Non-pigmented ciliary epithelial cell (primary cell): ENCODE data around the gene ALG6.
A peak's percentile ranks its signal among the peaks of the same experiment; 100 is the strongest.
"Not testable (repeated sequence)": the region's sequence is repeated elsewhere in the genome, so short reads cannot be mapped to it uniquely, and the experiment has no call there.

Source experiments
- DNase-seq: peaks from one replicate; pipeline ENCODE4 v3.0.0-alpha.2; 2010; ENCODE audit warnings: low read depth

Gene ALG6

DNA sequence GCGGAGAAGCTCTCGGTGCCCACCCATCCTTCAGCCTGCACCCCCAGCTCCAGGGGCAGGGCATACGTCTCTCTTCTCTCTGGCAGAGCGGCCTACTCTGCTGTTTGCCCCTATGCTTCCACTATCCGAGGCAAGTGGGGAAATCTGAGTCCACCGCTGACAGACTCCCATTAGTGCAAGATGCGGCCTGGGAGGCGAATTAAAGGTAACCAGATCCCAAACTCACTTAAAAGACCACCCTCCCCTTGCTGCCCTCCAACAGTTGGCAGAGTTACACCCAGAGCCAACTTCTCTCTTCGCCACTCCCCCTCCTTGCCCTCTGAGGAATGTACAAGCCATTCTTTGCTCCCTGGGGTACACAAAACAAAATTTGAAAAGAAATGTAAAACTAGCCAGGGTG, 38.6 kb upstream of the ALG6 start:
- no peak for DNase-seq

DNA sequence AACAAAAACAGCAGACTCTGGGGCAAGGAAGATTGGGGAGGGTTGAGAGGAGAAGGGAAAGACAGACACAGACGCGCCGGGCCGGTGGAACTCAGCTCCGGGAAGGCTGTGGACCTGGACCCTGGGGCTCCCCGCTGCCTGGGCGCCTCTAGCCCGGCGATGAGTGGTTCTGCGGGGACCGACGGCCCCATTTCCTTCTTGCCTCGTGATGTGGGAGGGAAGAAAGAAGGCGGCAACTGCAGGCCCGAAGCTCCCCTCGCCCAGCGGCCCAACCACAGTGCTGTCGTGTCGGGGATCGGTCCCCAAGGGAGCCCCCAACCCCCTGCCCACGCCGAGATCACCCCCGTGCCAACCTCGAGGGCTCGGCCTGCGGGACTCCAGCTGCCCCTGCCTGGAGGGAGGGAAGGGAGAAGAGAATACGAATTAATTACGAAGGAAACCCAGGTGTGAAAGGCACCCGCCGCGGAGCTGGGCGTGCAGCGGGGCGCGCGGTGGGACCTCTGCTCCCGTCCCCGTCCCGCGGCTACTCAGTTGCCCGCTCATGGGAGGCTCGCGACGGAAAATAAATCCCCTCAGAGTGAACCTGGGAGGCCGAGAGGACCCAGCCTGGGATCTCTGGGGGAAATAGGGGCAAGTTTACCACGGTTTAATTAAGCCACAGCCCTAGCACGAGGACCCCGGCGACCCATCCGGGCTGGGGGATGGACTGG, 37.7 kb upstream of the ALG6 start:
- no peak for DNase-seq

DNA sequence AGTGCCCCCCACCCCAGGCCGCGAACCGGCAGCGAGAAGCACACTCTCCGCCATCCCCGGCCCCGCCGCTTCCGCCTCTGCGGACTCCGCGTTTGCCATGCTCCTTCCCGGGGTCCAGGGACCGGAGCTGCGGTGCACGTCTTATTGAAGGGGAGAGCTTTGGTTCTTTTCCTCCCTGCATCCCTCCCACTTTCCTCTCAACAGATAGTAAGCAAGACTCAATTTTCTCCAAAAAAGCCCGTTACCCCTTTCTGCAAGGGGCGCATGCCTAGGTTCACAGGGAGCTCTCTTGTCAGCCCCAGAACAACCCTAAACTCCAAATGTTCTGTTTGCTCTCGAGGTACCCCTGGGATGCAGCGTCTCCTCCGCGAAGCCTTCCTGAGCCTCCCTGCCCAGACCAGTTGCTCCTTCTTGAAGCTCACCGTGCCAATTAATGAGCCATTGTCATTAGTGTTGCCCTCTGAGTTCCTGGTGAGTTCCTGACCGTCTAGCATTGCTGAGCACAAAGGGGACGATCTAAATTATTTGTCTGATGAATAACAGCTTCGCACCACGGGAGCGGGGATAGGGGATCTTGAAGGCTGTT, 37.0 kb upstream of the ALG6 start:
- DNase-seq = no peak

DNA sequence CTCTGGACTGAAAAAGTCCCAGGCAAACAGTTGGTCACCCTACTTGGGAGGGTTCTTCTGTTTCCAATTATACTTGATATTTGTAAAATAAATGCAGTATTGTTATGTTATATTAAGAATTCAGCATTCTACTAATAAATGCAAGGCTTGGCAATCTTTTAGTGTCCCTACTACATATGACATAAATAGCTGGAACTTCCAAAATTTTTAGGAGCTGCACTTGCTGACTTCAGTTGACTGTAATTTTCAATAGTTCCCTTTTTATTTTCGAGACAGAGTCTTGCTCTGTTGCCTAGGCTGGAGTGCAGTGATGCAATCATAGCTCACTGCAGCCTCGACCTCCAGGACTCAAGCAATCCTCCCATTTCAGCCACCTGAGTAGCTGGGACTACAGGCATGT, 25.0 kb upstream of the ALG6 start:
- no peak for DNase-seq

DNA sequence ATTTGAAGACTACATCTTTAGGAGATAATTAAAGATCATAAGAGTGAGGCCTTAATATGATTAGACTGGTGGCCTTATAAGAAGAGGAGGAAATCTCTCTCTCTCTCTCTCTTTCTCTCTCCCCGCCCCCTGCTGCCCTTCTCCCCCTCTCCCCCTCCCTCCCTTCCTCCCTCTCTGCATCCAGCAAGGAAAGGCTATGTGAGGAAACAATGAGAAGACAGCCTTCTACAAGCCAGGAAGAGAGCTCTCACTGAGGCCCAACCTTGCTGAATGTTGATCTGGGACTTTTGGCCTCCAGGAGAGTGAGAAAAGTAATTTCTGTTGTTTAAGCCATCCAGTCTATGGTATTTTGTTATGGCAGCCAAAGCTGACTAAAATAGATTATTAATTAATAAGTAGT, 23.5 kb upstream of the ALG6 start:
- no peak for DNase-seq

DNA sequence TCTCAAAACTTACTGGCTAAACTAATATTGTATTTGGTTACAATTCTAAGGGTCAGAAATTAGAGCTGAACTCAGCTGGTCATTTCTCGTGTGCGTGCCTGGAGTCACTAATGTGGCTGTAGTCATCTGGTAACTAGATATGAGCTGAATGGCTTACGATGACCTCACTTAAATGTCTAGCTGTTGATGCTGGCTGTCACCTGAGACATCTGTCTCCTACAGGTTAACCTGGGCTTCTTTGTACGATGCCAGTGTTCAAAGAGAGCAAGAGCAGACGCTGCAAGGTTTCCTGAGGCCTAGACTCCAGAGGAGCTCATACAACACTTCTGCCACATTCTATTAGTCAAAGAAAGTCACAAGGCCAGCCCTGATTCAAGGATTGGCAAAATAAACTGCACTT, 17.1 kb upstream of the ALG6 start:
- DNase-seq = no peak

DNA sequence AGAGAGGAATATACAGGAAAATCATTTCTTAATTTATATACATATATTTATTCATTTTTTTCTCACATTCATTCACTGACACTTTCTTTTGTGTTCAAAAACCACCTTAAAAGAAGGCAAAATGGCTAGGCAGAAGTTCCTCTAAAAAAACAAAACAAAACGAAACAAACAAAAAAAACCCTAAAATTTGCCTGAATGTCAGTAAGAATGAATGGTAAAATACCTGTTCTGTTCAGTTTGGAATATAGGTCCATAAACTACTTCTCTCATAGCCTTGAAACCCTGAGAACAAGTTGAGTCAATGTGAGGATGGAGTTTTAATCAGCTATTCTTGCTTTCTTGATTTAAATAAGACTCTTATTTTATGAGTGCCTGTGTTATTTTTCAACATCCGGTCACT, 14.7 kb upstream of the ALG6 start:
- DNase-seq = no peak

DNA sequence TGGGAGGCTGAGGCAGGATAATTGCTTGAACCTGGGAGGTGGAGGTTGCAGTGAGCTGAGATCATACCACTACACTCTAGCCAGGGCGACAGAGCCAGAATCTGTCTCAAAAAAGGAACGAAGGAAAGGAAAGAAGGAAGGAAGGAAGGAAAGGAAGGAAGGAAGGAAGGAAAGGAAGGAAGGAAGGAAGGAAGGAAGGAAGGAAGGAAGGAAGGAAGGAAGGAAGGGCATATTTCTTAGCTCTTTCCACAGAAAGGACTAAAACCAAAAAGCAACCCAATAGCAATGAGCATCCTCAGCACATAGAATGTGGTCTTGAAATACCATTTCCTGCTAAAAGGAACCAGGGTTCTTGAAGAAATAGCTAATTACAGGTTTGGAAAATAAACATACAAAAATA, 11.2 kb upstream of the ALG6 start:
- not testable (repeated sequence) for DNase-seq

DNA sequence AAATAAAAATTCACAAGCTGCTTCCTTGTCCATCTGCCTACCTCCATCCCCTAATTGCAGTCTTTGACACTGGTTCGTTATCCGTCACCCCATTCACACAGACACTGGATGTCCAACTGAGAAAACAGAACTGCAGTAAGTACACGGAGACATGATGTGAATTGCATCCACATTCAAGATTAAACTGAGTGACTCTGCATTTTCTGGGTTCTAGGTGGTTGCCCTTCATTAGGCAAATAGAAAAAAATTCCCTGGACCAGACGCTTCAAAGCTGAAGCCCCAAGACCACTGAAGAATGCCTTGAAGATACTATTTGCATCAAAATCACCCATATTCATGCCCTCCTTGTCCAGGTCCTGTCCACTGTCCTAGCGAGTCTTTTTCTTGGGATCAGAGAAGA, 7.9 kb upstream of the ALG6 start:
- no peak for DNase-seq

DNA sequence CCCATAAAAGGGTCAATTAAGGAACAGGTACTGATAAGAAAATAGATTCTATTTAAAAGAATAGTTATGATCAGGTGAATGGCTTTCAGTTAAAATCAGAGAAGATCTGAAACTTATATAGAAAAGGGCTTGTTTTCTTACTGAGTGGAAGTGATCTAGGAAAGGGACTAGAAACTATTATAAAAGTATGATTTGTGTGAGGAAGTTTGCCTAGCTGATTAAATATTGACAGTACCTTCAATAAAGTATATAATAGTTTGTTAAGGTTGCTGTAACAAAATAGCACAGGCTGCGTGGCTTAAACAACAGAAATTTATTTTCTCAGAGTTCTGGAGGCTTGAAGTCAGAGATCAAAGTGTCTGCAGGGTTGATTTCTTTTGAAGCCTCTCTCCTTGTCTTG, 5.4 kb upstream of the ALG6 start:
- no peak for DNase-seq

DNA sequence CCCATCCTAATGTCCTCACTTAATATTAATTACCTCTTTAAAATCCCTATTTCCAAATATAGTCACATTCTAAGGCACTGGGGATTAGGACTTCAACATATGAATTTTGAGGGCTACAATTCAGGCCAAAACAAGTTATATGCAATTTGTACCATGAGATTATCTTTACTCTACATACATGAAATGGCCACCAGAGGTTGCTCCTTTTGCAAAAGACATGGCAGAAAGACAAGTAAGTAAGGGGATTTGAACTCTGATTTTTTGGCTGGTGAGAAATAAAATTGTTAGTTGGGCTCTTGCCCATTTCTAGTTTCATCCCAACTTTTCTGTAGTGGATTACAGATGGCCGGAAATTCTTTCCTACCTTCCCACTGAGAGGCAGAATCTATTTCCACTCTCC, 4.8 kb upstream of the ALG6 start:
- no peak for DNase-seq

DNA sequence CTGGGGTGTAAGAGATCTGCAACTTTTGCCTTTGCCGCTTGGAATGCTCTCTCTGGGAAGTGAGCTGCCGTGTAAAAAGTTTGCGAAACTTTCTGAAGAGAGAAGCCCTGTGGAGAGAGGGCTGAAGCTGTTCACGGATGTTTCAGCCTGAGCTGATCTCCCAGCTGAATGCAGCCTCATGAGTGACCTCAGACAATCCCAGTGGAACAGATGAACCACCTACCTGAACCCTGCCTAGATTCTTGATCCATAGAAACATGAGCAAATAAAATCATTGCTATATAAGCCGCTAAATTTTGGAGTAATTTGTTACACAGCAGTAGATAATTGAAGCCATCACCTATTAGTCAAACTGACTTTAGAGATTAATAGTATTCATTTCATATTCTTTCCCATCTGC, 4.4 kb upstream of the ALG6 start:
- no peak for DNase-seq

DNA sequence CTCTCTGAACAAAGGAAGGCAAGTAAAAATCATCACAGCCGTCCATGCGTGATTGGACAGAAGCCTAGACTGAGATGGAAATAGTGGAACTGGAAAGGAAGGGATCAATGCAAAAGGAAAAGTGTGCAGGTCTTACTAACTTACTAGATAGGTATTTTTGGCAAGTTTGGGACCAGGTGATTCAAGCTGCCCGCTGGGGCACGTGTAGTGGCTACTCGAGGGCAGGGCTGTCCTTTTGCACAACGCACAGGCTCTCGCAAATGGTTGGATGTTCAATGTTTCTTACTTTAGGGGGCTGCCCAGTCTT, 566 bp upstream of the ALG6 start:
- no peak for DNase-seq

DNA sequence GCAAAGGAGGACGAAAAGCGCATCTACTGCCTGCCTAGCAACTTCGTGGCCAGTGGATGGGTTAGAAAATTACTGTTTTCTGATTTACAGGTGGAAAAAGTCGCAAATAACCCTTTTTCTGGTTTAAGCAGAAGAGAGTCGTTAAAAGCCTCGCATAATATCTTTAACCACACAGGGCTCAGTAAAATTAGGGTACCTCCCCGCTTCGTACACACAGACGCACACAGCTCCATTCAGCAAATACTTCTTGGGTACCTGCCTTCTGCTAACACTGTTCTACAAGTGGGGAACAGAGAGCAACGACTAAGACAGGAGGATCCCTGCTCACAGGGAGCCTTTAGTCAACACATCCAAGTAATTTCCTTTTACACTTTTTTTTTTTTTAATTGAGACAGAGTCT, 704 bp downstream of the ALG6 start:
- DNase-seq = no peak

DNA sequence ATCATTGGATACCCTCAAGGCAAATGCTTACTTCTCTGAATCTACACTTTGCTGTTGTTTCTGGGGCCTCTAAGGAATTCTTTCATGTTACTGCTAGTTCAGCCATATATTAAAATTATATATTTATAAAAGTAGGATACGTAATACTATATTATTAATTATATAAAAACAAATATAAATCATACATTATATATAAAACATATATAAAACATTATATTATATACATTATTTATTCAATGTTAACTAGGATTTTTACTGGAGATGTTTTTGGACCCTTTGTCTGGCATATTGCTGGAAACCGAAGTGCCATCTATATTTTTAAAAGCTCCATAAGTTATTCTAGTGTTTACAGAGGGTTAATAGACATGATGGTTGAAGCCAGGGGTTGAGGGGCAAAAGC, 12.2 kb downstream of the ALG6 start:
- DNase-seq = no peak

DNA sequence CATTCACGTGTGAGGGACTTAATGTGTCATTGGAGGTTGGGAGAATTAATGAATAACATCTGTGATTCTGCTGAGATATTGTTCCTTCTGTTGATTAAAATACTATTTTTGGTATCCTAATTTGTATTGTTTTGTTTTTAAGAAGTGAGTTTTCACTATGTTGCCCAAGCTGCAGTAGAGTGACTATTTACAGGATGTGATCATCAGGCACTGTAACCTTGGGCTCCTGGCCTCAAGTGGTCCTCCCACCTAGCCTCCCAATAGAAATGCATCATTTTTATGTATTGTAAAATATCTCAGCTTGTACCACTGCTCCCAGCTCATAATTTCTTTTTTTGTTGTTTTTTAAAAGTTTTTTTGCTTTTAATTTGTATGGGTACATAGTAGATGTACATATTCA, 14.3 kb downstream of the ALG6 start:
- no peak for DNase-seq

DNA sequence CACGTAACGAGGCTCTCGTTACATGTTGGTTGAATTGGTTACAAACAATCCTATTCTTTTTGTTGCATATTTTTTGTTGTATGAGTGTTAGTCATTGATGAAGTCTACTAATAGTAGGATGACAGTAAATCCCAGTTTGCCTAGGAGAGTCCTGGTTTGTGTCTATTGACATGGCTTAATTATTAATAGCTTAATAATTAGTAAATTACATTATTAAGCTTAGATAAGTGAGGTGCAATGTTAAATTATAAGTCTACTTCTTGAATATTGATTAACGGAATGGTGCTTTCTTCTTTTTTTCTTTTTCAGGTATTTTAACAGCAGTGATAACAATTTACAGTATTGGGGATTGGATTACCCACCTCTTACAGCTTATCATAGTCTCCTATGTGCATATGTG, 34.5 kb downstream of the ALG6 start:
- no peak for DNase-seq

DNA sequence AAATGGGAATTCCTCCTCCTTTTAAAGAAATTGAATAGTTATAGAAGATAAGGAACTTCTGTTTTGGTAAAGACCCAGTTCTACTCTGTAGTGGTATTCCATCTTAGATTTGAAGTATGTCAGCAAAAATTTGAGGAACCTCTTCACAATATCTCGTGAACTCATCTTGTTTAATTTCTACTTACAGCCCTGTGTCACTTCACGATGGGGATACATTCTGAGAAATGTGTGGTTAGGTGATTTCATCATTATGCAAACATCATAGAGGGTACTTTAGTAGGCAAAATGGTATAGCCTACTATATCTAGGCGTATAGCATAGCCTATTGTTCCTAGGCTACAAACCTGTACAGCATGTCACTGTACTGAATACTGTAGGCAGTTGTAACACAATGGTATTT, 36.0 kb downstream of the ALG6 start:
- no peak for DNase-seq

DNA sequence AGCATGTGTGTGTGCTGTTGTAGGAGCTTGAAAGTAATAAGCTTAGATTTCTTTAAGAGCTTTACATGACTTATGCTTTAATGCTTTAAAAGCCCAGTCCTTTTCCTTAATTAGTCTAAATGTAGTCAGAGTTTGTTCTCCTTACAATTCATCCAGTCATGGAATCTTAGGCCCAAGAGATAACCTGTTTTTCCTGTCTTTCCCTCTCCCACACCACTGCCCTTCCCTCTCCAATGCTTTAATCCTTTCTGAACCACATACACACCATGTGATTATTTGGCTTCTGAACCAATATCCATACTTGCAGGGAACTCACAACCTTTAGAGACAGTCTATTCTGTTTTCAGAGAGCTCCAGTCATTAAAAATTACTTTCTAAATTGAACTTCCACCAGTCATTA, 37.6 kb downstream of the ALG6 start:
- no peak for DNase-seq

DNA sequence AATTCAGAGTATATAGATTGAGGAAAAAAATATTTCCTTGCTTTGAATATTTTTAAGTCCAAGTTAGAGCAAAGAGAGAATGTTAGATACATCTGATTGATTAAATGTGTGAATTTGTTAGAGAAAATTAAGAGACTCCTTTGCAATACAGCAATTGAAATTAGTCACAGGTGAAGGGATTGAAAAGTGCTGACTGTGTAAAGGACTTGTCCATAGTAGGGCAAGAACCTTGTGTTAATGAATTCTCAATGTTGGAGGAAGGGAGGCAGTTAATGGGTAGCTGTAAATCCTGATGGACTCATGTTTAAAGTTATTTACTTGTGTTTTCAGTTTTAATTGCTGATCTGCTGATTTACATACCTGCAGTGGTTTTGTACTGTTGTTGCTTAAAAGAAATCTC, 38.6 kb downstream of the ALG6 start:
- DNase-seq = no peak

DNA sequence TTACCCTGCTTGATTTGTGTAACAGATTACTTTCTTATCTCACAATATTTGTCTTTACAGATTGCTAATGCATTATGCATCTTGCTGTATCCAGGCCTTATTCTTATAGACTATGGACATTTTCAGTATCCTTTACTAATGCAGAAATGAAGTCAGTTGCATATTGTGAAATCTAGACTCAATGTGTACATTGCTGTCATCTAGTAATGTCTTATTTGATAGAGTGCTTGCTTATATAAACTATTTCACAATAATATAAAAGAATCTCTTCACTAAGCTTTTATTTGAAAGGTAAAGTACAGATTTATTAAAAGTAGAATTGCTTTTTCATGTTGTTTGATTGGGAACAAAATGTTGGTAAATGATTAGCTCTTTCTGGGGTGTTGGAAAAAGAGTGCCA, 39.6 kb downstream of the ALG6 start:
- DNase-seq = no peak

DNA sequence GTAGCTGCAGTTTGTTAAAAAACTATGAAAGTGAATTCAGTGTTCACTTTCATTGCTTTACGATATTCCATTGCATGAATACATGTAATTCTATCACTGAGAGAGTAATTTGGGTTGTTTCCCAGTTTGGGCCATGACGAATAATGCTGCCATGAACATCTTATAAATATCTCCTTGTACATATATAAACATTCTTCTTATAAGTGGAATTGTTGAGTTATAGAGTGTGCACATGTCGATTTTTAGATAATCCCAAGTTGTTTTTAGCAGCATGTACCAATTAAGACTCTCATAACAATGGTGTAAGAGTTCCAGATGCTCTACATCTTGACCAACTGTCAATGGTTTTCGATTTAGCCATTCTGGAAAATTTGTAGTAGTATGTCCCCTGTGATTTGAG, 40.9 kb downstream of the ALG6 start:
- DNase-seq = peak; percentile 19

DNA sequence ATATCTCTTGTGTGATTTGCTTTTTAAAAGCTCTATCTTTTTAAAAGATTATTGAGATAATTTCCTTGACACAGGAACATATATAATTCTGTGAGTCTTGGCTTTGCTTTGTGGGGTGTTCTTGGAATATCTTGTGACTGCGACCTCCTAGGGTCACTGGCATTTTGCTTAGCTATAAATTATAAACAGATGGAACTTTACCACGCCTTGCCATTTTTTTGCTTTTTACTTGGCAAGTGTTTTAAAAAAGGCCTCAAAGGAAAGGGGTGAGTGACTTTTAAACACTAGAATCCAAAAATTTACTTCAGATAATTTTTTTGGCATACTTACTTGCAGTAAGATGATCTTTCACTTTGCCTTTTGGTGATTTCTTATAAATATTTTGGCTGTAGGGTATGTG, 43.6 kb downstream of the ALG6 start:
- no peak for DNase-seq

DNA sequence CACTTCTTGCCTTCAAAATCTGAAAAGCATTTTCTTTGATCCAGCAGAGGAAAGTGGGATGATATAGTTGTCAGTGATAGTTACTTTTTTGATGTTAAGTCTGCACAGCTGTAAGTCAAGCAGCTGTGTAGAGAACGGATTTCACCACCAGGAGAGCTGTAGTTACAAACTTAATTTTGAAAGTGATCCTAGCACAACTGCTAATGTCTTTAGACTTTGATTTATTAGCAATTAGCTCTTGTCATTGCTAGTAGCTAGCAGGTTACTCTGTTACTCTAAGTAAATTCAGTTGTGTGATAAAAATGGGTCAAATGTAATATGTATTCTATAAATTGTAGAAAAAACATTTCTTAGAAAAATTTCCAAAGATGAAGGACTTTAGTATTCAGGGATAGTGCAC, 46.0 kb downstream of the ALG6 start:
- DNase-seq = no peak
